Kidney (tissue), 14 donors: ENCODE measurements around the gene TMSB15C. TPM values are rescaled to one million over a fixed set of nuclear protein-coding genes. Genes with fewer than 3 reads are reported as not detected.

Experiments
- DNase-seq, 5 donors: peaks; one replicate each; pipeline ENCODE4 v3.0.0-alpha.2; 2013 to 2020
- FAIRE-seq: peaks from 2 replicates; lab custom pipeline; 2012; peaks lifted over from hg19 to GRCh38; lab: Jason Lieb, UNC
- H3K27ac ChIP-seq, 2 donors: one replicate each; pipeline ENCODE4 v1.7.0; 2013; ENCODE audit warnings: low read depth in 2 of 2, low read length in 2 of 2, inconsistent platforms in 1 of 2
- H3K27me3 ChIP-seq: one replicate; pipeline ENCODE4 v1.7.1; 2013; ENCODE audit warnings: low read length, inconsistent platforms; ENCODE audit not compliant: control insufficient read depth, insufficient read depth
- H3K36me3 ChIP-seq, 3 donors: one replicate each; pipeline versions ENCODE4 v1.7.0 to v1.7.1; 2013; ENCODE audit warnings: low read length in 3 of 3, control low read depth in 1 of 3, inconsistent platforms in 1 of 3; ENCODE audit not compliant: insufficient read depth in 3 of 3, control insufficient read depth in 2 of 3
- H3K4me1 ChIP-seq, 3 donors: one replicate each; pipeline versions ENCODE4 v1.7.0 to v1.7.1; 2013; ENCODE audit warnings: low read length in 3 of 3, inconsistent platforms in 1 of 3, low read depth in 1 of 3; ENCODE audit not compliant: control insufficient read depth in 2 of 3, insufficient read depth in 2 of 3
- H3K4me3 ChIP-seq, 3 donors: one replicate each; pipeline versions ENCODE4 v1.7.0 to v1.8.1; 2013; ENCODE audit warnings: low read length in 3 of 3, control low read depth in 1 of 3, inconsistent platforms in 1 of 3
- H3K9ac ChIP-seq, 3 donors: one replicate each; pipeline versions ENCODE4 v1.7.0 to v1.7.1; 2013; ENCODE audit warnings: low read length in 3 of 3, control low read depth in 1 of 3, inconsistent platforms in 1 of 3
- H3K9me3 ChIP-seq, 3 donors: one replicate each; pipeline versions ENCODE4 v1.7.0 to v1.7.1; 2013; ENCODE audit warnings: low read length in 3 of 3, control low read depth in 1 of 3, inconsistent platforms in 1 of 3; ENCODE audit not compliant: control insufficient read depth in 2 of 3, insufficient read depth in 1 of 3
- CTCF ChIP-seq: IDR thresholded peaks from 3 replicates; pipeline ENCODE4 v1.5.1; 2012; ENCODE audit warnings: mild to moderate bottlenecking, moderate library complexity, borderline replicate concordance; ENCODE audit not compliant: insufficient read depth; ENCODE audit errors: extremely low read depth
- intact Hi-C: fragments of 100-400 bp; cut with DNase I; formaldehyde crosslinking; loops from one replicate; pipeline ENCODE4 v1.11.1; 2022
- polyA plus RNA-seq: library from polyadenylated mRNA; stranded (reverse); fragments of 350-450 nt; fragmentation: Illumina TruSeq; extraction: RNeasy Lipid Tissue Mini Kit (QIAGEN cat#74804); gene quantifications from one replicate; pipeline ENCODE4 v1.2.3, GENCODE V29; 2014; ENCODE audit warnings: low read depth, low replicate concordance; ENCODE audit not compliant: insufficient read depth
- total RNA-seq: library from RNA; stranded (reverse); fragmentation: NEBNext Ultra II Directional; extraction: Animal tissue kit (Norgen Biotek cat#: 25700); gene quantifications from one replicate; pipeline ENCODE4 v1.2.1, GENCODE V29; 2021
- donor health status: control.
- donor health status: control.
- donor health status: control.
- donor health status: control.
- donor health status: control.
- donor health status: DM: yes; HTN: yes; CAD: no.
- donor health status: Normal renal cell carcinoma (clear cell type).

TMSB15C gene
- total and polyA plus RNA-seq, 2 donors from 2014 or later, result 0.28 to 1.5 TPM

GRCh38 chrX:104047171-104047570, 28.9 kb downstream of the TMSB15C start:
- Histone ChIP-seq H3K4me3 (no peak overlapping the region), H3K36me3 (no peaks in the 10 kb centered on the region), H3K4me1 (no peaks in the 10 kb centered on the region), H3K27ac (no peak overlapping the region), H3K9me3 (no peaks in the 10 kb centered on the region), H3K9ac (no peak overlapping the region), H3K27me3 (no peaks in the 10 kb centered on the region)
- TF ChIP-seq CTCF, result no peak
- FAIRE-seq (no peak), DNase-seq (no peak)
- intact Hi-C loops, result no loop called here

GRCh38 chrX:104045642-104046041, 30.4 kb downstream of the TMSB15C start:
- H3K4me1 ChIP-seq, result no peaks in the 10 kb centered on the region
- FAIRE-seq (no peak), DNase-seq (no peak)
- H3K27me3 ChIP-seq, result no peaks in the 10 kb centered on the region
- intact Hi-C loops, result no loop called here
- no peaks in the 10 kb centered on the region for H3K9me3 ChIP-seq
- H3K9ac ChIP-seq, result no peak overlapping the region
- H3K36me3 ChIP-seq, result no peaks in the 10 kb centered on the region
- H3K4me3 ChIP-seq, result no peak overlapping the region
- TF ChIP-seq CTCF, result no peak
- no peak overlapping the region for H3K27ac ChIP-seq

- no peak for FAIRE-seq
- Histone ChIP-seq H3K27ac (no peak overlapping the region), H3K36me3 (no peaks in the 10 kb centered on the region), H3K27me3 (peaks cover 2% of the 10 kb centered on the region), H3K9ac (no peak overlapping the region), H3K4me1 (no peaks in the 10 kb centered on the region), H3K9me3 (no peaks in the 10 kb centered on the region), H3K4me3 (no peak overlapping the region)
- DNase-seq, result no peak
- TF ChIP-seq CTCF, result no peak
- intact Hi-C loops, result no loop called here
These were observed 35.0 kb downstream of the TMSB15C start for GRCh38 chrX:104041003-104041402.
